Activated CD4-positive, alpha-beta T cell treated with anti-CD3 and anti-CD28 coated beads, Interleukin-2, amount 50 U/mL, for 48 hours (primary cell): ENCODE measurements around the gene MPHOSPH6.
"Not testable (repeated sequence)": the region's sequence is repeated elsewhere in the genome, so short reads cannot be mapped to it uniquely, and the experiment has no call there.

Experiments used
- DNase-seq, 2 experiments: peaks; one replicate each; pipeline ENCODE4 v3.0.0-alpha.2; 2020

The MPHOSPH6 gene

DNA sequence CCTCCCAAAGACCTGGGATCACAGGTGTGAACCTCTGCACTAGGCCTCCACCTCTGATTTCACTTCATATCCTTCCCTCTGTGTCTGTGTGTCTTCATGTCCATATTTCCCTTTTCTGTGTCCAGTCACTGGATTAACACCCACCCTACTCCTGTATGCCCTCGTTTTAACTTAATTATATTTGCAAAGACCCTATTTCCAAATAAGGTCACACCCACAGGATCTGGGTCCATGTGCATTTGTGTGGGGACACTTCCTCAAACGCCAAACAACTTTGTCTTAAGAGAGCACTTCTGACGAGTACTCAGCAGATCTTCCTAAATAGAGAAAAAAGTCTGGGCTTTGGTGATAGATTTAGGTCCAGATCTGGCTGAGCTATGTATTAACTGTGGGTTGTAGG lies 56.3 kb downstream of the MPHOSPH6 start:
- DNase-seq = no peak

DNA sequence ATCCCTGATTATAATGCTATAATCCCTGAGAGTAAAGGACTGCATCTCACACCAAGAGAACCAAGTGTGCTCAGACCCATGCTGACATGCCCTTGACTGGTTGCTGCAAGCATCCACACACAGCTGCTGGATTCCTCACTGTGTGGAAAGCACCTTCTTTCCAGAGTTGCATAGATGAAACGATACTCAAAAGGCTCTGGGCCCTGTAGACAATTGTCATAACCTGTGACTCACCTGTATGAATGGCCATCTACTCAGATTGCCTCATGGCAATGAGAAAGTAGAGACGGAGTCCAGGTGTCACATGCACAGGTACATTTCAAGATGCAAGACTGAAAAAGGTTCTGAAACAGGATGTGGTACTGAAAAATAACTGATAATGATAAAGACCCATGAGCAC lies 58.1 kb downstream of the MPHOSPH6 start:
- DNase-seq = no peak

DNA sequence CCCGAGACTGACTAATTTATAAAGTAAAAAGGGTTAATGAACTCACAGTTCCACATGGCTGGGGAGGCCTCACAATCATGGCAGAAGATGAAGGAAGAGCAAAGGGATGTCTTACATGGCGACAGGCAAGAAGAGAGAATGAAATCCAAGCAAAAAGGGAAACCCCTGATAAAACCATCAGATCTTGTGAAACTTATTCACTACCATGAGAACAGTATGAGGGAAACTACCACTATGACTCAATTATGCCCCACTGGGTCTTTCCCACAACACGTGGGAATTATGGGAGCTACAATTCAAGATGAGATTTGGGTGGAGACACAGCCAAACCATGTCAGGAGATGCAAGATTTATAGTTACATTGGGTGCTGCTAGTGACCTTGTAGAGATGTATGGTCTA lies 60.8 kb downstream of the MPHOSPH6 start:
- not testable (repeated sequence) for DNase-seq

DNA sequence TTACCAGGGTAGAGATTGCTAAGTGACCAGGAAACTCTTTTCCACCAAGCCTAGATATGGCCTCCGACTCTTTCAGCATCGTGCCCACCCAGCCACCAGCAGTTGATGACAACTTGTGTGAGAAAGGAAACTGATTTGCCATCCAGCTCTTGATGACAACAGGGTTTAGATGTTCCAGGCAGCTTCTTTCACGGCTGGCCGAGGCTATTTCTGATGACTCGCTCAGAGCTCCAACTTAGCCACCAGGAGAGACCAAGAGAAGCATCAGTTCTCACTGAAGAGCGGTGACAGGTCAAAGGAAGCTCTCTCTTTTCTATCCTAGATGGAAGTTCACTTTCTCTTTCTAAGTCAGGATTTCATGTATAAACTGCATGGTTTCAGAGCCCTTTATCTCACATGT lies 61.2 kb downstream of the MPHOSPH6 start:
- DNase-seq = no peak

DNA sequence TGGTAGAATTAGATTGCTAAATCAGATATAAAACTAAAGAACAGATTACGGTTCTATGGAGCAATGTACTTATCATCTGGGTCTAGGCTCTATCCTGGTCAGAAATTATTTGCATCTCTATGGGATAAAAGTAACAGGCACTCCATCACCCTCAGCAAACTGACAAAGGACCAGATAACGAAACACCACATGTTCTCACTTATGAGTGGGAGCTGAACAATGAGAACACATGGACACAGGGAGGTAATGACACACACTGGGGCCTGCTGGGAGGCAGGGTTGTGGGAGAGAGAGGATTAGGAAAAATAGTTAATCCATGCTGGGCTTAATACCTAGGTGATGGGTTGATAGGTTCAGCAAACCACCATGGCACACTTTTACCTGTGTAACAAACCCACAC lies 61.9 kb downstream of the MPHOSPH6 start:
- DNase-seq = no peak

DNA sequence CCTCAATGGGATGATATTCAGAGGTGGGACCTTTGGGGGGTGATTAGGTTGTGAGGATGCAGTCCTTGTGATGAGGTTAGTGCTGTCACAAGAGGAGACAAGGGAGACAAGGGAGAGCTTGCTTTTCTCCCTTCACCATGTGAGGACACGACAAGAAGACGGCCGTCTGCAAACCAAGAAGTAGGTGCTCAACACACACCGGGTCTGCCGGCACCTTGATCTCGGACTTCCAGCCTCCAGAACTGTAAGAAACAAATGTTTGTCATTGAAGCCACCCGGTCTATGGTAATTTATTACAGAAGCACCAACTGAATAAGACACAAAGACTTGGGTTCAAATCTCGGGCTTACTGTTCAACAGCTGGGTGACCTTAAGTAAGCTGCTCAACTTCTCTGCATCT lies 64.9 kb downstream of the MPHOSPH6 start:
- DNase-seq = no peak
